Activated T-helper 1 cell treated with anti-CD3 and anti-CD28 coated beads, Interleukin-2, amount 50 U/mL, for 16 hours (primary cell): ENCODE measurements around the gene CD81.
"Not testable (repeated sequence)": the region's sequence is repeated elsewhere in the genome, so short reads cannot be mapped to it uniquely, and the experiment has no call there.

Experiments used
- DNase-seq, 2 donors: peaks; one replicate each; pipeline ENCODE4 v3.0.0-alpha.2; 2020; ENCODE audit warnings: low read depth in 1 of 2, low spot score in 1 of 2

Gene CD81

GRCh38 chr11:2376751-2377451 lies at the start of gene CD81:
Gene CD81 (plus strand): TSS chr11:2377310. CDS start chr11:2377550, 240 bp downstream.
- DNase-seq = peak; percentile 51 to 61

GRCh38 chr11:2328021-2328420 lies 49.1 kb upstream of the CD81 start:
- DNase-seq = no peak

GRCh38 chr11:2328656-2329354 lies 48.3 kb upstream of the CD81 start:
- no peak for DNase-seq

- DNase-seq = no peak
Measured at GRCh38 chr11:2329551-2329950, 47.6 kb upstream of the CD81 start.

GRCh38 chr11:2330696-2331095 lies 46.4 kb upstream of the CD81 start:
- DNase-seq = no peak

- DNase-seq = no peak
Measured at GRCh38 chr11:2331404-2331803, 45.7 kb upstream of the CD81 start.

- not testable (repeated sequence) for DNase-seq
Measured at GRCh38 chr11:2332569-2332968, 44.5 kb upstream of the CD81 start.

- not testable (repeated sequence) for DNase-seq
Measured at GRCh38 chr11:2333486-2334205, 43.5 kb upstream of the CD81 start.

- not testable (repeated sequence) for DNase-seq
Measured at GRCh38 chr11:2335286-2335685, 41.8 kb upstream of the CD81 start.

- DNase-seq = not testable (repeated sequence)
Measured at GRCh38 chr11:2338760-2339159, 38.4 kb upstream of the CD81 start.

- DNase-seq = no peak
Measured at GRCh38 chr11:2342557-2342956, 34.6 kb upstream of the CD81 start.

GRCh38 chr11:2342981-2343380 lies 34.1 kb upstream of the CD81 start:
- DNase-seq = no peak

GRCh38 chr11:2343502-2343901 lies 33.6 kb upstream of the CD81 start:
- DNase-seq = no peak

GRCh38 chr11:2345050-2345449 lies 32.1 kb upstream of the CD81 start:
- DNase-seq = no peak

- no peak for DNase-seq
Measured at GRCh38 chr11:2346014-2346413, 31.1 kb upstream of the CD81 start.

- DNase-seq = no peak
Measured at GRCh38 chr11:2346586-2347307, 30.4 kb upstream of the CD81 start.

- DNase-seq = no peak
Measured at GRCh38 chr11:2347308-2347830, 29.7 kb upstream of the CD81 start.

GRCh38 chr11:2348986-2349385 lies 28.1 kb upstream of the CD81 start:
- no peak for DNase-seq

- DNase-seq = no peak
Measured at GRCh38 chr11:2351701-2352100, 25.4 kb upstream of the CD81 start.

- no peak for DNase-seq
Measured at GRCh38 chr11:2352420-2352819, 24.7 kb upstream of the CD81 start.

GRCh38 chr11:2355000-2355644 lies 22.0 kb upstream of the CD81 start:
- DNase-seq = no peak
